ENCODE results near the gene HMCN1.

DNA sequence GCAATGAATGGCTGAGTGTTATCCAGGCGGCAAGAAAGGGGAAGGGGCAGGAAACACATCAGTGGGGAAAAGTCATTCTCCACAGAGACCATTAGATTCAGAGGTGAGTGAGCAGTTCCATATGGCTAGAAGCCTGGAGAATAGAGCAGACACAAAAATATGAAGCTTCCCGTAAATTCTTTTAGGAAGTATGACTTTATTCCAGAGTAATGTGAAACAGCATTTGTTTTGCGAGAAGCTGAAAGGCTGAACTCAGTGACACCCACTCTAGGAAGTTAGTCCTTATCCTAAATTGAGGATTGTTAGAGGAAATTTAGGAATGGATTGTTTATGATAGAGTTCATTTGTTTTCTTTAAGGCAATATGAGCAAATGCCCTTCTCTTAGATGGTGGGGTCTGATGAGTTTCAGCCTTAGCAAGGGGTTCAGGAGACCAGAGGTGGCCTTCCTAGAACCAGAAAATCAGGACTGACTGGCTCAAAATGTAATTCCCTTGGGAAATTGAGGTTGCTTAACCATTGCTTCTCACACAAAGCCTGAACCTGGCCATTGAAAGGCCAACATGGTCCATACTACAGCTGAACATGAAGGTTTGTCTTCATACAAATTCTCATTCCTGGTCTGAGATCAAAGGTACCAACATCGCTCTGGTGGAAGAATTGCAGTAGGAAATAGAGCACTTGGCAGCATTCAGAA is 473.3 kb downstream of the HMCN1 start:
- TF ChIP-seq, protein P1, sequence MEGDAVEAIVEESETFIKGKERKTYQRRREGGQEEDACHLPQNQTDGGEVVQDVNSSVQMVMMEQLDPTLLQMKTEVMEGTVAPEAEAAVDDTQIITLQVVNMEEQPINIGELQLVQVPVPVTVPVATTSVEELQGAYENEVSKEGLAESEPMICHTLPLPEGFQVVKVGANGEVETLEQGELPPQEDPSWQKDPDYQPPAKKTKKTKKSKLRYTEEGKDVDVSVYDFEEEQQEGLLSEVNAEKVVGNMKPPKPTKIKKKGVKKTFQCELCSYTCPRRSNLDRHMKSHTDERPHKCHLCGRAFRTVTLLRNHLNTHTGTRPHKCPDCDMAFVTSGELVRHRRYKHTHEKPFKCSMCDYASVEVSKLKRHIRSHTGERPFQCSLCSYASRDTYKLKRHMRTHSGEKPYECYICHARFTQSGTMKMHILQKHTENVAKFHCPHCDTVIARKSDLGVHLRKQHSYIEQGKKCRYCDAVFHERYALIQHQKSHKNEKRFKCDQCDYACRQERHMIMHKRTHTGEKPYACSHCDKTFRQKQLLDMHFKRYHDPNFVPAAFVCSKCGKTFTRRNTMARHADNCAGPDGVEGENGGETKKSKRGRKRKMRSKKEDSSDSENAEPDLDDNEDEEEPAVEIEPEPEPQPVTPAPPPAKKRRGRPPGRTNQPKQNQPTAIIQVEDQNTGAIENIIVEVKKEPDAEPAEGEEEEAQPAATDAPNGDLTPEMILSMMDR (IDR thresholded peaks at IDR 0.05) = no peak
- TF ChIP-seq ZFX (IDR thresholded peaks at IDR 0.05; ENCODE audit: borderline replicate concordance) = no peak

Measured in 22Rv1 (cell line).